AG09319 (cell line): Measurements from ENCODE around the gene SVIL.
"Not testable (repeated sequence)": the region's sequence is repeated elsewhere in the genome, so short reads cannot be mapped to it uniquely, and the experiment has no call there.

Source experiments
- DNase-seq: peaks from one replicate; pipeline ENCODE4 v3.0.0-alpha.2; 2010; ENCODE audit warnings: low read depth; ENCODE audit errors: extremely low read depth
- TF ChIP-seq, protein P1 (sequence below): IDR thresholded peaks from 2 replicates; pipeline ENCODE4 v1.5.1; 2011; ENCODE audit warnings: low read depth, mild to moderate bottlenecking, inconsistent platforms, low read length, moderate library complexity

Gene SVIL

DNA sequence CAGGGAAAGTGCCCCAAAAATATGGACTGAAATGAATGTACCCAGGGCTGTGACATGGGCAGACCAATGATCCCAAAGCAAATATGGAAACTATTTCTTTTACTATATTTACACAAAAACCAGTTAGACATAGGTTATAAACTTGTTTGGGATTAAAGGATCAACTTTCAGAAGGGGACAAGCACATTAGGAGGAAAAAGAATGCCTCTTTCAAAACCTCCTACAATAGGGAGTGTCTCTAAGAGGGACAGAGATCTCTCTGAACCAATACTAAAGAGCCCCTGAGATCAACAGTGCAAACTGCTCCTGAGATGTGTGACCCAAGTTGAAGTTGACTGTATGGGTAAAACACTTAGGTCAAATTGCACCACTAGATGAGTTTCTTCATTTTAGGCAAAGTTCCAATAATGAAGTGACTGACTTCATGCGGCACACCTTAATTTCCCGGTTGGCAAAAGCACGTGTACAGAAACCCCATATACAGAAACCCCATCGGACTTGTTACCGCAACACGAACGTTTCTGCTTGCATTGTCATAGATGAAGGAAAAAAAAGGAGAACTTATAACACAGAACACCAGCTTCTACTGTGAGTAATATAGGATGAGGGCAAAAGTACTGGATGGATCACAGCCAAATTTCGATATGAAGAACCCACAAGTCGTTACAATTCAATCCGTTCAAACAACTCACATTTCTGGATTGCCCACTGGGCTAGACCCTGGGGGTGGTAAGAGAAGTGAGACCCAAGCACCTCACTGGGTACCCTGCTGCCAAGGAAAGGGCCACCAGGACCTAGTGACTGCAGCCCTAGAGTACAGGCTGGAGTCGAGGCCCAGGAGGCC, 4.3 kb downstream of the SVIL start:
- TF ChIP-seq, protein P1, sequence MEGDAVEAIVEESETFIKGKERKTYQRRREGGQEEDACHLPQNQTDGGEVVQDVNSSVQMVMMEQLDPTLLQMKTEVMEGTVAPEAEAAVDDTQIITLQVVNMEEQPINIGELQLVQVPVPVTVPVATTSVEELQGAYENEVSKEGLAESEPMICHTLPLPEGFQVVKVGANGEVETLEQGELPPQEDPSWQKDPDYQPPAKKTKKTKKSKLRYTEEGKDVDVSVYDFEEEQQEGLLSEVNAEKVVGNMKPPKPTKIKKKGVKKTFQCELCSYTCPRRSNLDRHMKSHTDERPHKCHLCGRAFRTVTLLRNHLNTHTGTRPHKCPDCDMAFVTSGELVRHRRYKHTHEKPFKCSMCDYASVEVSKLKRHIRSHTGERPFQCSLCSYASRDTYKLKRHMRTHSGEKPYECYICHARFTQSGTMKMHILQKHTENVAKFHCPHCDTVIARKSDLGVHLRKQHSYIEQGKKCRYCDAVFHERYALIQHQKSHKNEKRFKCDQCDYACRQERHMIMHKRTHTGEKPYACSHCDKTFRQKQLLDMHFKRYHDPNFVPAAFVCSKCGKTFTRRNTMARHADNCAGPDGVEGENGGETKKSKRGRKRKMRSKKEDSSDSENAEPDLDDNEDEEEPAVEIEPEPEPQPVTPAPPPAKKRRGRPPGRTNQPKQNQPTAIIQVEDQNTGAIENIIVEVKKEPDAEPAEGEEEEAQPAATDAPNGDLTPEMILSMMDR, result no peak
- DNase-seq, result no peak

- TF ChIP-seq, protein P1, result no peak
- DNase-seq, result no peak
These were observed 5.8 kb downstream of the SVIL start for GRCh38 chr10:29628912-29629526.

DNA sequence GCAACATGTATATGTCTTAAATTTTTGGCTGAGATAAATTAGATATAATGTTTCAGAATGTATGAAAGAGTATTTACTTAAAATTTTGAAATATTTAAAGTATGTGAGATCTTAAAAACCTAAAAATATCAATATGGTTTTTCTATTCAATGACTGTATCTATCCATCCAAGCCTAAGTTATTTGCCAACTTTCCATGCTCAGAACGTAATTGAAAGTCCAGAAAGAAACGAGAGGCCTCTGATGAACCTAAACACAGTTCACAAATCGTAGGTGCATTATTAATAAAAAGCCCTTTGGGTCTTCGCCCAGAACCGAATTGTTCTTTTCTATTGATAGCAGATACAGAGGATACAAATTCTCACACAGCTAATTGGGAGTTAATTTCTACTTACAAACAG, 6.5 kb downstream of the SVIL start:
- TF ChIP-seq, protein P1, result no peak
- no peak for DNase-seq

- TF ChIP-seq, protein P1, result no peak
- DNase-seq, result no peak
These were observed 7.3 kb downstream of the SVIL start for GRCh38 chr10:29627201-29628132.

DNA sequence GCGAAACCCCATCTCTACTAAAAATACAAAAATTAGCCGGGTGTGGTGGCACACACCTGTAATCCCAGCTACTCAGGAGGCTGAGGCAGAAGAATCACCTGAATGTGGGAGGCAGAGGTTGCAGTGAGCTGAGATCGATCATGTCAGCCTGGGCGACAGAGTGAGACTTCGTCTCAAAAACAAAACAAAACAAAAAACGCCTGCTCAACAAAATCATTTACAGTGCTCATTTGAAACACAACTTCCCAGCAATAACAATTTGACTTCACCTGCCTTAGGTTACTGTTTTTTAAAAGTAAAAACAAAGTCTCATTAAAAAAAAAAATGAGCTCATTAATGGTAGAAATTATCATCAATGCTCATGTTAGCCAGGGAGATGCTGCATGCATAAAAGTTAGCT, 10.4 kb downstream of the SVIL start:
- not testable (repeated sequence) for DNase-seq

- TF ChIP-seq, protein P1, result no peak
- no peak for DNase-seq
These were observed 11.0 kb downstream of the SVIL start for GRCh38 chr10:29623797-29624196.

GRCh38 chr10:29622382-29622922, 12.3 kb downstream of the SVIL start:
- TF ChIP-seq, protein P1, result no peak
- DNase-seq, result no peak
